DMS53 (cell line): ENCODE results near the gene PREX1.

Experiments
- DNase-seq: peaks from one replicate; lab custom pipeline; 2025; lab: John Stamatoyannopoulos, UW

PREX1 gene

DNA sequence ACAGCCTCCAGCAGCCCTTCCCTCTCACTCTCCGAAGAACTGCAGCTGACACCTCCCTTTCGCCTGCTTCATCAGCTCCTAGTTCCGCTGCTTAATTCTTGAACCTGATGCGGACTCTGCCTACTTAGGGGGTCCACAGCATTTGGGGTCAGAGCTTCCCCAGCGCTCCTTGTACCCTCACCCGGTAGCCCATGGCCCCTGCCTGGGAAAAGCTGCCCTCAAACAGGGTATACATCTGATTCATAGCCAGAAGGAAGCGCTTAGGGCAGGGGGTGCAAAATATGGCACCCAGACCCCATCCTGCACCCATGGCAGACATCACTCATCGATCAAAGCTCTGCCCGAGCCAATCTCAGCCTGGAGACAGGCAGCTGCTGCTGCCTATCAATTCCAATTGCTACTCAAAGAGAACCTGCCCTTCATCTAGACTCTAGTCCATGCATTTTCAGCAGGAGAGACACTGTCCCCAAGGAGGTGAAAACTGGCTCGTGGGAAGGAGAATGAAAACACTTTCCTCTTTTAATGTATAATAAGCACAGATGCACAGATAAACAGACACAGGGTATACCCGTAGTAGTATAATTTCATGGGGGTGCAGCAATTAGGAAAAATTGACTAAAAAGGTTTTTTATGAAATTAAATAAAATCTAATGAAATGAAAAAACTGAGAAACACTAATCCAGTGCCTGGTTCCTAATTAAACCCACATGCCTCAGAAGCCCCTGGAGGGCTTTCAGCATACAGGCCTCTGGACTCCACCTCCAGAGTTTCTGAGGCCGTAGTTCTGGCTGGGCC is 194.8 kb downstream of the PREX1 start:
- DNase-seq, result no peak

DNA sequence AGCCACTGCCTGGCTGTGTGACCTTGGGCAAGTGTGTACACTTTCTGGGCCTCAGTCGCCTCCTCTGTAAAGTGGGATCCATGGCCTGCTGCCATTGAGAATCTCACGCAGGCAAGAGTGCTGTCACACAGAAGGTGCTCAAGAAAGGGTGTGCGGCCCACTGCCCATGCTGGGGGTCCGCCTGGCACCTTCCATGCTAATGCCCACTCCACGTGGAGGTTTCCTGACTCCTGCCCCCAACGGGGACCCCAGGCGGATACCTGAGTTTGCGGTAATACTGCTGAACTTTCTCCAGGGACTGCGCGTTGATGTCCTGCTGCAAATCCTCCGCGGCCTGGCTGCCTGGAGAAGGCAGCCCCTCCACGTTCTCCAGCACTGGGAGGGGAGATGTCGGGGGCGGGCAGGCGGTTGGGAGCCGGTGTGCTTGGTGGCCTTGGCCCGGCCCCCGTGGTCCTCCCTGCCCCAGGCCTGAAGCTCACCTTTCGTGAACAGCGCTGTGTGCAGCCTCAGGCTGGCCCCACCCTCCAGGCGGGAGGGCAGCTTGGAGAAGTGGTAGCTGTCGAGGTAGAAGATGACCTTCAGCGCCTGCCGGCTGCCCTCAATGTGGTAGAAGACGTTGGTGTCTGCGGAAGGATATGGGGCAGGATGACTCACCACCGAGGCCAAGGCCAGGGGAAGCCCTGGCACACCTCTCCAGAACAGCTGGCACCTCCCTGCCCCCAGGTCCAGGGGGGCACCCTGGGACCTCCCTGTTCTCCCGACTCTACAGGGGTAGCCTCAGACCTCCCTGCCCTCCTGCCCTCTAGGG is 195.6 kb downstream of the PREX1 start:
- no peak for DNase-seq

DNA sequence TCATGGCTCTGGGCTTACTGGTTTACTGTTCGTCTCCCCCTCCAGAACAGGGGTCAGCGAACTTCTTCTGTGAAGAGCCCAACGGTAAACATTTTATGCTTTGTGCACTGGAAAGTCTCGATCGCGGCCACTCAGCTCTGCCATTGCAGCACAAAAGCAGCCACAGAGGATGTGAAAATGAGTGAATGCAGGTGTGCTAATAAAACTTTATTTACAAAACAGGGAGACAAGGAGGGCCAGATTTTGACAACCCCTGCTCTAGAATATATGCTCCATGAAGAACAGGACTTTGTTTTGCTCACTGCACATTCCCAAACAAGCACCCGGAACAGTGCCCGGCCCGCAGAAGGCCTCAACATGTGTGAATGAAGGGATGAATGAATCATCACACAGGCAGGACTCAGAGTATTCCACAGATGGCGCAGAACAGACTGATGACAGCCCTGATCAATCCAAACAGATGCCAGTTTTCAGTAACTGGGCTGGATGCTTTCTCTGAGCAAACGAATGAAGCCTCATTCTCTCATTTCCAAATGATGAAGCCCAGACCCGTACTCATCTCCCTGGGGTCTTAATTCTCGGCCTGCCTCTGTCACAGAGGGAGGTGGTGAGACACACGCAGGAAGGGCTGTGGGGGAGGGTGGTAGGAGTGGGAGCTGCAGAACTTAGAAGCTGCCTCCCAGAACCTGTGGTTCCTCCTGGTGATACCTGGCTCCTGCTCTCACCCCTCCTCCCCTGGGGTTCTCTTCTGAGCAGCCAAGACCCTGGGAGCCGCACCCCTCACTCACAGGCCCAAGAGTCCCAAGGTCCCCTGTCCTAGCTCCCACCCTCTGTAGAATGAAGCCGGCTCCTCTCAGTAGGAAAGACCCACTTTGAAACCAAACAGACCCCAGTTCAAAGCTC is 196.4 kb downstream of the PREX1 start:
- DNase-seq, result no peak

DNA sequence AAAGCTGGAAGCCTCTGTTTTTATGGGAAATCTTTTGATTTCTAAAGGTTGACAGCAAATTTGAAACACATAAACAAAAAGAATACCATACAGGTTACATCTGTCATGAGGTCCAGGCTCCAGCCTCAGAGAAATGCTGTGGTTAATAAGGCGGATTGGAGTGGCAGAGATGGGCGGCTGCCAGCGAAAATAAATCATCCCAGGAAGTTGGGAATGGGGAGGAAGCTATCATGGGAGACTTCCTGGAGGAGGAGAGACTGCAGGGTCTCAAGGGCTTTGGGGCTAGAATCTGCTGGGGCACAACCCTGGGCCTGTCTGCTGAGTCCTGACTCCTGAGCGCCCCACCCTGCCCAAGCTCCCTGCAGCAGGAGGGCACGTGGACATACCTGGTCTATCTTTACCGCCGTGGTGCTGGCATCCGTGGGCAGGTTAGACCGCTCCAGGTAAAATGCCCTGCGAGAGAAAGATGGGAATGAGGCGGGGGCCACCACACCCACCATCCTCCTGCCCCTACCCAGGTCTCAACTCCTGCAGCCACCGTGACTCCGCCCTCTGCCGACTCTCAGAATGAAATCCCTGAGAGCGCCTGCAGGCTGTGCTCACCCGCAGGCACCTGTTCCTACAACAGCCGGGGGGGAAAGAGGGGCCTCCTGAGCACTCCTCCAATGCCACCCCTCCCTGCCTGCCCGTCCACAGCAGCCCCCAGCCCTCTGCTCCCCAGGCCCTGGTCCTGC is 197.3 kb downstream of the PREX1 start:
- no peak for DNase-seq

DNA sequence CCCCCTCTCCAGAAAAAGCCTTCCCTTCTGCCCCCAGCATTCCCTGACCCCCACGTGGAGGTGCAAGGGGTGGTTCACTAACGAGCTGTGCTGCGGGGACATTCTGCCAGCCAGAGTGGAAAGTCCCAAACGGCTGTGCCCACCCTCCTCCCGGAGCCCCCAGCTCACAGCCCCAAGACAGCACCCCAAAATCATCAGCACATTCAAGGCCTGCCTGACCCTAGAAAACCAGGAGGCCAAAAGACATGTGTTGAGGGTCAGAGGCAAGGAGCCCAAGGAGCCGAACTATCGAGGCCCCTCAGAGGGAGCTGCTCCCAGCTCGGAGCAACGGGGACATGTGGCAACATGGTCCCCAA is 197.9 kb downstream of the PREX1 start:
- DNase-seq, result no peak

DNA sequence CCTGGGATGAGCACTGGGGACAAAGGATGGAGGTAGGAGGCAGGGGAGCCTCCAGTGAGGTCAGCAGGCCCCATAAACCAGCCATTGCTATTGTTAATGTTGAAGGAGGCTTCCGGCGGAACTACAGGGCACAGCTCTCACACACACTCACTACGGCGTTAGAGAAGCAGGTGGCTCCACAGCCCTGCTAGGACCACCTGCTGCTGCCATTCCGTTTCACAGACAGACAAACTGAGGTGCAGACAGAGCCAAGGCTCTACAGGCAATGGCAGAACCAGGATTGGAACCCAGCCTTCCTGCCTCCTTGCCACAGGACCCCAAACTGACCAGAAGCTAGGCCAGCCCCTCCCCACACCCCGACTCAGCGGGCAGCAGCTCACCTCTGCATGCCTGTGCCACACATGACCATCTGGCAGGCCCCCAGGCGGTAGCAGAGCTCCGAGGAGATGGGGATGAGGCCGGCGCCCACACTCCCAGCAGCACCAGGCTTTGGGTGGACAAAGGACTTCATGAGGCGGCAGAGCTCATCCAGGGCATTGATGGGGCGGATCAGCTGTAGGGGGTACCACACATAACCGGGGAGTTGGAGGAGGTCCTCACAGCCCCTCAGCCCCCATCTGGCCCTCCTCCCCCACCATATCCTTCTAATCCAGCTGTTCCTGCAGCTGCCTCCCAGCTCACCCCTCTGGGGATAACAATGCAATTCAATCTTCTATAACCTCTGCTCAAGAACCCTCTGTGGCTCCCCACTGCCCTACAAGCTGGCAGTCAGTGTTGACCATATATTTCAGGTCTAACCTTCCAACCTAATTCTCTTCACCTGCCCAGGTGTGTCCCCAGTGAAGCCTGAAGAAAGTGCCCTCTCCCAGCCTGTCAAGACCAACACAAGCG is 198.5 kb downstream of the PREX1 start:
- no peak for DNase-seq

DNA sequence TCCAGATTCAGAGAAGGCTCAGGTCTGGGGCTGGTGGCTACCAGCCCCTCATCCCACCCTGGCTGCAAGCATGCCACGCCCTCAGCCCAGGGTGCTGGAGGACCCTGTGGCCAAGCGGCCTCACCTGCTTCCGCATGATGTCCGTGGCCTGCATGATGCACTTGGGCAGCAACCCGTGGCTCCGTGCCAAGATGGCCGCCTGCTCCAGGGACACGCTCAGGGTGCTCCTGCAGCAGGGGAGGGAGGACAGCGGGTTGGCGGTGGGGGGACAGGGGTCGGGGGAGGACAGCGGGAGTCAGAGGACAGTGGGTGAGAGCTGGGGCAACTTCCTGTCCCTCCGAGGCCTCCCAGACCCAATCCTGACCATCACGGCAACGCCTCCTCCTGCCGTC is 200.1 kb downstream of the PREX1 start:
- DNase-seq, result no peak

DNA sequence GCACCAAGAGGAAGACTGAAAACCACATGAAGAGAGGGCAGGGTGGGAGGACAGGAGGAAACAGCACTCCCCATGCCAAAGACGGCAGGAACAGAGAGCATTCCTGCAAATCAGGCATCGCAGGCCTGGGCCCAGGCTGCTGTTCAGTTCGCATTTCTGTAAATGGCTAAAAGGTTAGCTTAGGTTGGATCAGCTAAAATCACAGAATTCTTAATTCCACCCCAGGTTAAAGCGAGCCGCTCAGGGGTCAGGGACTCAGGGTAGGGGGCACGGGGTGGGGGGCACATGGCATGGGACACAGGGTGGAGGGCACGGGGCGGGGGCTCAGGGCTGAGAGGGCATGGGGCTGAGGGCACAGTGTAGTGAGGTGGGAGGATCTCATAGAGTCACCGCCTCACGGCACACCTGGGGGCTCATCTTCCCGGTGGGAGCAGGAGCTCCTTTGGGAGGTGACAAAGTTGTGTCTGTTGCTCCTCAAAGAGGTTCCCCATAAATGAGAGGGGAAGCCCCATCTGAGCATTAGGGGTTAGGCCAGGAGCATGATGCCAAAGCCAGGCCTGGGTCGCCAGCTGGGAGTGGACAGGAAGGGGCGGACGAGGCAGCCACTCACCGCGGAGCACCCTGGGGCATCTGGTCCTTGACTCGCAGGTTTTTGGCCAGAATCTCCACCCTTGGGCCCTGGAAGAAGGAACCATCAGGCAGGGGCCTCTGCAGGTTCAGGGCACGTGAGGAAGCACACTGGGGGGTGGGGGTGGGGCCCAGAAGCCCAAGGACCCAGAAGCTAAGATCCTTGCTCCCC is 200.7 kb downstream of the PREX1 start:
- DNase-seq, result no peak

DNA sequence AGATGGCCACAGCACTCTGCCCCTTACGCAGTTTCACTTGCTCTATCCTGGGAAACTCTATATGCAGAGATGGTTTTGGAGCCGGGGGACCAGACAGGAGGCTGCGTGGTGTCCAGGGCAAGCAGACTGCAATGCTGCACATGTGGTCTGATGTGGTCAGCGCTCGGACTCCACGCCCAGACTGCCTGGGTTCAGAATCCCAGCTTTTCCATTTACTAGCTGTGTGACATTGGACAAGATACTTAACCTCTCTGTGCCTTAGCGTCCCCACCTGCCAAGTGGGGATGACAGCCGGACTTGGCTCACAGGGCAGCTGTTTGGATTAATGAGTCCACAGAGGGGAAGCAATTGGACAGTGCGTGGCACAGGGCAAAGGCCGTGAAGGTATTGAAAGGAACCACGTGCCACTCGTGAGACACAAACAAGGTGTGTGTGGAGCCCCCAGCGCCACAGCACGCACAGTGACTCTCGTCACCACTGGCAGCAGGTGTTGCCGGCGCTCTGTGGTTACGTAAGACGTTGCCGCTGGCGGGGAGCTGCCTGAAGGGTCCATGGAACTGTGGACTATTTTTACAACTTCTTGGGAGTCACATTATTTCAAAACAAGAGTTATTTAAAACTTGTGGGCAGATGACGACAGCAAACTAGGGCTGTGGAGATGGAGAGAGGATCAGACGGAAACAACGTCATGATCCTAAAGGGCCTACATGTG is 201.4 kb downstream of the PREX1 start:
- DNase-seq, result no peak

DNA sequence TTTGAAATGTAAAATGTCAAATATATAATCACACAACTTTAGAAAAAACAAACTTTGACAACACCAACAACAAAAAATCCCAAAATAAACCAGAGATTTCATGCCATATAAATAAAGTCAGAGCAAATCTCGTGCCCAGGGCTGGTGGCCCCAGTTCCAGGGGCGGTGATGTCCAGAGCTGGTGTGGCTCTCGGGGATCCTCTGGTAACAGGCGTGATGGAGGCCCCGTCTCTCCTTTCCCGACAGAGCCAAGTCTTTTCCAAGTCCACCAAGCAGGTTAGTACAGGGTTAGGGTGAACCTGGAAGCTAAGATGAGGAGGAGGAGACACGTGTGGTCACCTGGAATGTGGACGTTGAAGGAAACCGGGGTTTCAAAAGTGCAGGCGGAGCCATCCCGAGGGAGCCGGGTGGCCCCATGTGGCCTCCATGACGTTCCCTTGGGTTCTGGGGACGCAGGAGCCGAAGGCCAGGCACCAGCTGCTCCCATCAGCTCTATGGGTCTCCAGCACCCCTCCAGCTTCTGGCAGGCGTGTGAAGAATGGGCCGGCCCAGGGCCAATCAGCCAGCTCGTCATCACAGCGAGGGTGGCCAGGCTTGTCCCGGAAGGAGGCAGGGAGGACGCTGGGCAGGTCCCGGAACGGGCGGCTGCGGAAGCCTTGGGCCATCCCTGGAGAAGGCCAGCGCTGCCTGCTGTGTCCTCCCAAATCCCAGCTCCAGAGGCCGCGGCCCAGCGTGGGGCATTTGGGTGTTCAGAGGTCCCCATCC is 202.5 kb downstream of the PREX1 start:
- DNase-seq, result no peak

DNA sequence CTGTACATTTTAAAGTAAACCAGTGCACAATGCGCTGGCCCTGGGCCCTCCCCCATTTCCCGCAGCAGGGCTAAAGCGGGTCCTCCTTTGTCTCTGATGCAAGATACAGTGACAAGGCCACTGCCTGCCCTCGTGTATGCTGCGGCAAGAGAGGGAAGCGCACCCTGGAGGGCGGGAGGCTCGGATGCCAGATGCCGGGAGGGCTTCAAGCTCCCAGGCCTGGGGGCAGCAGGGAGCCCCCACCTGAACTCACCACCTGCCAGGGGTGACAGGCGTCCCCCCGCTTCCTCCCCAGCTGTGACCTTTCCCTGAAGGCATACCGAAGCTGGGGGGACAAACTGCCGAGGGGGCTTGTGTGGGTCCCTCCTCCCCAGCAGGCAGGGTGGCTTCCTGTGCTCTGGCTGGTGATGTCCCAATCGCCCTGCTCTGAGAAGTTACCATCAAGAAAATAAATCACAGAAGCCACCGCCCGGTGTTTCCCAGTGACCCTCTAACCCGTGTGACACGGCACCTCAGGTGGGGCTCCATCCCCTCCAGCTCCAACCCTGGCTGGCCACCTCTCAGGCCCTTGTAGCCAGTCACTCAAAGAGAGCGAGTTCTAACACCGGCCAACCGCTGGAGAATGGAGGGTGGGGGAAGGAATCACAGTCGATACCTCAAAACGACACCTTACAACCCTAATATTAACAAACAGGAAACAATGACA is 203.3 kb downstream of the PREX1 start:
- DNase-seq, result no peak

DNA sequence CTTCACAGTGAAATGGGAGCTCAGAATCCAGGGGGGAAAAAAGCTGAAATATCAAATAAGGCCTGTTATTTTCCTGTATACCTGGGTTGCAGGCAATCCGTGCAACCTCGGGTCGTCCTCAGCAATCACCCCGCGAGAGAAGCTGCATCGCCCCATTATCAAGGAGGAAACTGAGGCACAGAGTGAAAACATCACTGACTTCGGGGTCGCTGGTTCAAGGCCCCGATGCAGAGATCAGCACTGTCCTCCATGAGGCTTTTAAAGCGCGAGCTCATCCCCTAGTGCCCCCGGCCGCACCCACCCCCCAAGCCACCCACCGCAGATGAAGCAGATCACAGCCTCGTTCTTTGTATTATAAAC is 203.9 kb downstream of the PREX1 start:
- DNase-seq, result no peak

DNA sequence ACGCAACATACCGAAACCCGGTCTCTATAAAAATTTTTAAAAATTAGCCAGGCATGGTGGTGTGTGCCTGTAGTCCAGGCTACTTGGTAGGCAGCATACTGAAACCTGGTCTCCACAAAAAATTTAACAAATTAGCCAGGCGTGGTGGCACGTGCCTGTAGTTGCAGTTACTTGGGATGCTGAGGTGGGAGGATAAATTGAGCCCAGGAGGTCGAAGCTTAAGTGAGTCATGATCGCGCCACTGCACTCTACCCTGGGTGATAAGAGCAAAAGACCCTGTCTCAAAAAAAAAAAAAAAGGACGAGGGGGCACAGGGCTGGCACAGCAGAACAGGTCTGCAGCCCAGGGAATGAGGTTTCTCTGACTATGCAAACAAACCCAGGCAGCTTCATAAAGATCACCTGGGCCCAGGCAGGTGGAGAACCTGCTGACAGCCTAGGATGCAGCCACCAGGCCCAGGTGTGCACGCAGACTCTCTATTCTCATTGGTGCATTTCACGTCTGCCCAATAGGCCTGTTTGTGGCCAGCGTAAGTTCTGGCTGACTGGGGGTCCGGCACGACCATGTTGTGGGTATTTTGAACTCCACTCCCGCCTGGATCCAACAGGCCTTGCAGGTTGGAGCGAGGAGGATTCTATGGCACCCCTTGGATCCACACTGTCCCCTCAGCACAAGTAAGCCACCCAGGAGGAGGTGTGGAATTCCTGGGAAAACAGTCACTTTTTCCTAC is 204.5 kb downstream of the PREX1 start:
- no peak for DNase-seq

DNA sequence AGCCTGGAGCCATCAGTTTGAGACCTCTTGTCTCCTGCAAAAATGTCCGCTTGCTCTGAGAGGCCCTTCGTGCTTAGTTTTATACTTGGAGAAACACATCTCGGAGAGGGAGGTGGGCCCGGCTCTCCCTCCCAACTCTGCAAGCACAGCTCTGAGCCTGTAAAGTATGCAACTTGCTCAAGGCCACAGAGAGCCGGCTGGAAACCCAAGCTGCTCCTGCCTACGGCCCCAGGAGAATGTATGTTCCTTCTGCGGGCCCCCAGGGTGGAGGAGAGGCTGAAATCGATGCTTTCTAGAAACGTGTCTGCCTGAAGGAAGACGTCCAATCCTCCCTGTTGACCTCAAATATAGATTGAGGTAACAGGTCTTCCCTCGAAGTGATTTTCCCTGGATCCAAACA is 205.4 kb downstream of the PREX1 start:
- no peak for DNase-seq

DNA sequence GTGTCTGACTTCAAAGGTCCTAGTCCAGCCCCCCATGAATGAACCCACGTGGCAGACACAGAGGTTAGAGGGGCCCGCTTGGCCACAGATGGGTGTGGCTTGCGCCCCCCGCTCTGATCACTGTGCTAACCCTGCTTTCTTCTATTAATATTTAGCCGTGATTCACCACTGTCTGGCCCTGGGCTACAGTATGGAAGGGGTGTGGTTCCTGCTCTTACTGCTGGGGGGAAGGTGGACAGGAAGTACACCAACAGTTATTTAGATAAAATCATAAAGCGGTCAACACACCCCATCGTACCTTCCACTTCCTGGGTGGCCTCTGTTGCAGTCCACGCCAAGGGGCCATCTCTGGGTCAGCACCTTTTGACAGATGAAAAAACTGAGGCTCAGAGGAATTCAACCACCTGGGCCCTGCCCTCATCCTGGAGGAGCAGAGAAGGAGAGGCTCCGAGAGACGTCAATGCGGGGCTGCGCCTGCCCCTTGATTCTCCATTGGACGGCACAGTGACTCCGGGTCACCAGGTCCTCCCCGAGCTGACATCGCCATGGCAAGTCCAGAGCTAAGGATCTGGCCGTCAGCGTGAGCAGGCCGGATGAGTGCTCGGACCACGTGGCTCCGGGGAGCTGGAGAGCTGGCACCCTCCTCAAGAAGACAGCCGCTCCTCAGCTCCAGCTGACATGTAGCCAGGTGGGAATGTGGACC is 206.3 kb downstream of the PREX1 start:
- no peak for DNase-seq

DNA sequence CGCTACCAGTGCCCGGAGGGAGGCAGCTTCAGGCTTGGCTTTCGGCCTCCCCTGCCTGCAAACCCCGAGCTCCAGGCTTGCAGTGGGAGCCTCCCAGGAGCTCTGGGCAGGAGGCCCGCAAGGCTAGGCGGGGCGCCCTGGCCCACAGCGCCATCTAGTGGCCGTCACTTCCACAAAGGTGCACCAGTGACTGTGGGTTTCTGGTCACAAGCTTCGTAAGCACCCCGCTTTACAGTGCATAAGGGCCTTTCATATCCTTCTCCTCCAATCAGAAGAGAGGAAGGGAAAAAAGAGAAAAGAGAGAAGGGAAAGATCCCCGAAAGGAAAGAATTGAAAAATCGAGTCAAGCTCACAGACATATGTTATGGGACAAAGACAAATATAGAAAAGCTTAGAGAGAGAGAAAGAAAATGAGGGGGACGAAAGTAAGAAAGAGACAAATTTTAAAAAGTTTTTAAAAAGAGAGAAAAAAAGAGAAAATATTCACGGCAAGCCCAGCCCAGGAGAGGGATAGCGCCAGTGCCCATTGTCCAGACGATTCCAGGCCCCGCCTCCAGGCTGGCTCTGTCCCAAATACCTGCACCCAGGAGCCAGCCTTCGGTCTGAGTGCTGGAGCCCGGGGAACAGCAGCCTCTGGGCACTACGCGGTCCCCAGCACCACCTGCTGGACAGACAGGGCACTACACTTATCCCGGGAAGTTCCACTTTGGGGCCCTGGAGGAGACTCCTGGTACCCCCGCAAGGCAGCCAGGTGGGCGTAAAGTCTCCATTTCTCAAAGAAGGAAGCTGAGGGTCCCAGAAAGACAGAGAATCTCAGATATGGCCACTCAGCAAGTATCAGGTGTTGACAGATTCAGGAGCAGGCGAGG is 207.1 kb downstream of the PREX1 start:
- DNase-seq, result peak; percentile 67
